HG03108 (cell line): ENCODE measurements around the gene SLC18B1.
"Not testable (repeated sequence)": the region's sequence is repeated elsewhere in the genome, so short reads cannot be mapped to it uniquely, and the experiment has no call there.

Experiments
- ATAC-seq: cut with Tn5 transposase; IDR thresholded peaks from one replicate; pipeline ENCODE4 v1.9.1; 2021; ENCODE audit warnings: moderate library complexity; ENCODE audit not compliant: unreplicated experiment

The SLC18B1 gene

GRCh38 chr6:132800656-132801055 lies 2.2 kb upstream of the SLC18B1 start:
- no peak for ATAC-seq

GRCh38 chr6:132798869-132799538 lies 567 bp upstream of the SLC18B1 start:
- peak; percentile 90 for ATAC-seq

GRCh38 chr6:132795461-132795860 lies 3.0 kb downstream of the SLC18B1 start:
- no peak for ATAC-seq

GRCh38 chr6:132792510-132792909 lies 5.9 kb downstream of the SLC18B1 start:
- no peak for ATAC-seq

- no peak for ATAC-seq
Measured at GRCh38 chr6:132790450-132790849, 8.0 kb downstream of the SLC18B1 start.

GRCh38 chr6:132789396-132789776 lies 9.1 kb downstream of the SLC18B1 start:
- ATAC-seq = no peak

GRCh38 chr6:132788658-132789395 lies 9.6 kb downstream of the SLC18B1 start:
- no peak for ATAC-seq

- ATAC-seq = no peak
Measured at GRCh38 chr6:132785936-132786335, 12.5 kb downstream of the SLC18B1 start.

- ATAC-seq = no peak
Measured at GRCh38 chr6:132780770-132781371, 17.6 kb downstream of the SLC18B1 start.

- ATAC-seq = not testable (repeated sequence)
Measured at GRCh38 chr6:132777881-132778280, 20.6 kb downstream of the SLC18B1 start.

- ATAC-seq = peak; percentile 77
Measured at GRCh38 chr6:132768051-132768517, 30.4 kb downstream of the SLC18B1 start.

GRCh38 chr6:132765560-132765959 lies 32.9 kb downstream of the SLC18B1 start:
- no peak for ATAC-seq

- no peak for ATAC-seq
Measured at GRCh38 chr6:132764370-132764769, 34.1 kb downstream of the SLC18B1 start.

GRCh38 chr6:132763269-132763668 lies 35.2 kb downstream of the SLC18B1 start:
- ATAC-seq = peak; percentile 94

GRCh38 chr6:132760256-132760655 lies 38.2 kb downstream of the SLC18B1 start:
- no peak for ATAC-seq

GRCh38 chr6:132758689-132759088 lies 39.7 kb downstream of the SLC18B1 start:
- no peak for ATAC-seq

- no peak for ATAC-seq
Measured at GRCh38 chr6:132752255-132752654, 46.2 kb downstream of the SLC18B1 start.

- no peak for ATAC-seq
Measured at GRCh38 chr6:132751828-132752227, 46.6 kb downstream of the SLC18B1 start.

GRCh38 chr6:132751306-132751705 lies 47.1 kb downstream of the SLC18B1 start:
- ATAC-seq = peak; percentile 56

GRCh38 chr6:132750455-132751248 lies 47.8 kb downstream of the SLC18B1 start:
- ATAC-seq = peak; percentile 70

- no peak for ATAC-seq
Measured at GRCh38 chr6:132749111-132749510, 49.3 kb downstream of the SLC18B1 start.
